Sigmoid colon (tissue), 7 donors: ENCODE data around the gene DCBLD2. TPM values are rescaled to one million over a fixed set of nuclear protein-coding genes. Genes with fewer than 3 reads are reported as not detected.

ENCODE experiments used
- DNase-seq: peaks from one replicate; pipeline ENCODE4 v3.0.0-alpha.2; 2019
- H3K27ac ChIP-seq, 4 donors: fragments of 200-600 bp; sonication (generic); one replicate each; pipeline ENCODE4 v1.5.1; 2016 to 2019; ENCODE audit warnings: mild to moderate bottlenecking in 1 of 4
- H3K27me3 ChIP-seq, 3 donors: fragments of 200-600 bp; sonication (generic); one replicate each; pipeline ENCODE4 v1.5.1; 2019; ENCODE audit warnings: mild to moderate bottlenecking in 1 of 3
- H3K36me3 ChIP-seq, 4 donors: fragments of 200-600 bp; sonication (generic); one replicate each; pipeline ENCODE4 v1.5.1; 2016 to 2019
- H3K4me1 ChIP-seq, 4 donors: fragments of 200-600 bp; sonication (generic); one replicate each; pipeline ENCODE4 v1.5.1; 2017 to 2019
- H3K4me3 ChIP-seq, 4 donors: fragments of 200-600 bp; sonication (generic); one replicate each; pipeline ENCODE4 v1.5.1; 2017 to 2019; ENCODE audit warnings: mild to moderate bottlenecking in 2 of 4, moderate library complexity in 1 of 4
- H3K9me3 ChIP-seq, 4 donors: fragments of 200-600 bp in 3 of 4; sonication (generic) in 3 of 4; one replicate each; pipeline versions ENCODE4 v1.5.1 to v1.6.1; 2013 to 2019
- EP300 ChIP-seq, 4 donors: sonication (generic); formaldehyde crosslinking; IDR thresholded peaks; one replicate each; pipeline ENCODE4 v1.6.1; 2017; ENCODE audit warnings: antibody characterized with exemption in 4 of 4
- POLR2A ChIP-seq, 2 donors: fragments of 450-650 bp; IDR thresholded peaks; one replicate each; pipeline ENCODE4 v1.6.1; 2016; ENCODE audit warnings: antibody characterized with exemption in 2 of 2, mild to moderate bottlenecking in 2 of 2, moderate library complexity in 2 of 2
- POLR2AphosphoS5 ChIP-seq, 4 donors: sonication (generic); formaldehyde crosslinking; IDR thresholded peaks; one replicate each; pipeline ENCODE4 v1.6.1; 2017; ENCODE audit warnings: antibody characterized with exemption in 4 of 4
- WGBS, 2 donors: extraction: QIAGEN DNeasy Blood & Tissue Kit; methylation state at CpG; one replicate each; pipeline ENCODE4 v1.1.7; 2013; 5-methylcytosine and 5-hydroxymethylcytosine counted together
- intact Hi-C: fragments of 100-400 bp; cut with DNase I; formaldehyde crosslinking; loops from one replicate; pipeline ENCODE4 v1.15.1; 2023
- polyA plus RNA-seq, 3 donors: library from polyadenylated mRNA; stranded (reverse); fragments of 200-250 nt; gene quantifications; one replicate each; pipeline ENCODE4 v1.2.3, GENCODE V29; 2013
- total RNA-seq, 4 donors: library from RNA; depleted of rRNA; stranded (reverse); fragments of >200 nt; gene quantifications; one replicate each; pipeline ENCODE4 v1.1.0, GENCODE V29; 2016
- TF ChIP-seq, protein P1 (sequence below), 4 experiments: fragments of 450-650 bp in 3 of 4; fragments of 200-600 bp in 1 of 4; IDR thresholded peaks; one replicate each; pipeline ENCODE4 v1.5.1; 2016 to 2019; ENCODE audit warnings: antibody characterized with exemption in 4 of 4, mild to moderate bottlenecking in 3 of 4, moderate library complexity in 2 of 4
- donor health status: healthy with polysubstance abuse.
- donor health status: Bipolar disorder and iron deficiency.
- donor health status: healthy.

Gene DCBLD2
- total and polyA plus RNA-seq, 7 donors, result 1.2 to 56.5 (median 38.8) TPM

DNA sequence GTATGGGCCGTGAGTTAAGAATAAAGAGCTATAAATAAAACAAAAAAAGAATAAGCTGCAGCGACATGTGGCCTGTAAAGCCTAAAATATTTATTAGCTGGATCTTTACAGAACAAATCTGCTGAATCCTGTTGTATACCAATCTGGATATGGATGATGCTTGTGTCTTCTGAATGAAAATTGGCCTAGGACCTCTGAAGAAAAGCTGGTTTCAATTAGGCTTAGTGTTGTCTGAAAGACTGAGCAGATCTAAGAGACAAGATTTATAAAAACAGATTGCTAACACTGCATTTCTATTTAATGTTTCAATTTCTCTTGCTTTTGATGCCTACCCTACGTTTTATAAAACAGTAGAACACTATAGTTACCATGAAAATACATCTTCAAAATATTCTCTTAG is 80.4 kb downstream of the DCBLD2 start:
- H3K9me3 ChIP-seq, result no peaks in the 10 kb centered on the region
- H3K4me3 ChIP-seq, result no peak overlapping the region
- DNase-seq, result no peak
- intact Hi-C loops, result no loop called here
- WGBS, 2 donors, result 76 to 83% methylated on average over 3 of the region's 3 CpGs
- H3K27ac ChIP-seq, result no peak overlapping the region
- peaks cover 0 to 9% (median 2%) of the 10 kb centered on the region in 4 donors for H3K4me1 ChIP-seq
- H3K36me3 ChIP-seq, result peaks cover 0 to 43% (median 0%) of the 10 kb centered on the region in 4 donors
- TF ChIP-seq, protein P1, sequence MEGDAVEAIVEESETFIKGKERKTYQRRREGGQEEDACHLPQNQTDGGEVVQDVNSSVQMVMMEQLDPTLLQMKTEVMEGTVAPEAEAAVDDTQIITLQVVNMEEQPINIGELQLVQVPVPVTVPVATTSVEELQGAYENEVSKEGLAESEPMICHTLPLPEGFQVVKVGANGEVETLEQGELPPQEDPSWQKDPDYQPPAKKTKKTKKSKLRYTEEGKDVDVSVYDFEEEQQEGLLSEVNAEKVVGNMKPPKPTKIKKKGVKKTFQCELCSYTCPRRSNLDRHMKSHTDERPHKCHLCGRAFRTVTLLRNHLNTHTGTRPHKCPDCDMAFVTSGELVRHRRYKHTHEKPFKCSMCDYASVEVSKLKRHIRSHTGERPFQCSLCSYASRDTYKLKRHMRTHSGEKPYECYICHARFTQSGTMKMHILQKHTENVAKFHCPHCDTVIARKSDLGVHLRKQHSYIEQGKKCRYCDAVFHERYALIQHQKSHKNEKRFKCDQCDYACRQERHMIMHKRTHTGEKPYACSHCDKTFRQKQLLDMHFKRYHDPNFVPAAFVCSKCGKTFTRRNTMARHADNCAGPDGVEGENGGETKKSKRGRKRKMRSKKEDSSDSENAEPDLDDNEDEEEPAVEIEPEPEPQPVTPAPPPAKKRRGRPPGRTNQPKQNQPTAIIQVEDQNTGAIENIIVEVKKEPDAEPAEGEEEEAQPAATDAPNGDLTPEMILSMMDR (IDR thresholded peaks at IDR 0.05), result no peak
- TF ChIP-seq POLR2AphosphoS5 (IDR thresholded peaks at IDR 0.05) (no peak), POLR2A (IDR thresholded peaks at IDR 0.05) (no peak), EP300 (IDR thresholded peaks at IDR 0.05) (no peak)
- H3K27me3 ChIP-seq, result no peaks in the 10 kb centered on the region

DNA sequence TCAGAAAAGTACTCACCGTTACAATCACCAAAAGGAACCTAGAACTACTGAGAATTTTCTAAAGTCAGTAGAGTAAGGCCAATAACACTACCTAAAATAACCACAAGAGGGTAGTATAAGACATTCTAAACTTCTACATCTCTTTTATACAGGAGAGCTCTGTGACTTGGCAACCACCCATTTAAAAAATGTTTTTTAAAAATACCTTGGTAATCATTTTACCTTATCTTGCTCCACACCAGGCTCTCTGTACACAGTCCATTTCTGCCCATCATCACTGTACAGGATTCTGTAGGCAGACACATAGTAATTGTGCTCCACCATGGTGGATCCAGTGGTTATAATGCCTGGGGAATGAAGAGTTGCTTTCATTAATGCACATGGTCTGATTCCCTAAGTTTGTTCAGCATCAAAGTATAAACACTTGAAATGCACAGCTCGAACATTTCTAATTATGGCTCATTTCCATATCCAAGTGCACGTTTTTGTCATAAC is 83.9 kb downstream of the DCBLD2 start:
- TF ChIP-seq POLR2AphosphoS5 (IDR thresholded peaks at IDR 0.05), result peak in 1 of 4 donors; percentile 6
- no peak for TF ChIP-seq POLR2A (IDR thresholded peaks at IDR 0.05)
- TF ChIP-seq, protein P1 (IDR thresholded peaks at IDR 0.05), result peak; percentile 47 to 80 (median 72)
- 50 to 52% methylated on average over 3 of the region's 3 CpGs for WGBS, 2 donors
- peaks cover 0 to 55% (median 0%) of the 10 kb centered on the region in 4 donors for H3K36me3 ChIP-seq
- H3K27me3 ChIP-seq, result no peaks in the 10 kb centered on the region
- H3K9me3 ChIP-seq, result no peaks in the 10 kb centered on the region
- no peak overlapping the region for H3K27ac ChIP-seq
- no peak overlapping the region for H3K4me3 ChIP-seq
- no peak for DNase-seq
- H3K4me1 ChIP-seq, result peaks cover 0 to 5% (median 0%) of the 10 kb centered on the region in 4 donors
- intact Hi-C loops, result loop anchor here (1.0 to 5.0 kb wide), 2 partner anchors 85 to 177 kb away; partner anchors contain the start of gene DCBLD2

DNA sequence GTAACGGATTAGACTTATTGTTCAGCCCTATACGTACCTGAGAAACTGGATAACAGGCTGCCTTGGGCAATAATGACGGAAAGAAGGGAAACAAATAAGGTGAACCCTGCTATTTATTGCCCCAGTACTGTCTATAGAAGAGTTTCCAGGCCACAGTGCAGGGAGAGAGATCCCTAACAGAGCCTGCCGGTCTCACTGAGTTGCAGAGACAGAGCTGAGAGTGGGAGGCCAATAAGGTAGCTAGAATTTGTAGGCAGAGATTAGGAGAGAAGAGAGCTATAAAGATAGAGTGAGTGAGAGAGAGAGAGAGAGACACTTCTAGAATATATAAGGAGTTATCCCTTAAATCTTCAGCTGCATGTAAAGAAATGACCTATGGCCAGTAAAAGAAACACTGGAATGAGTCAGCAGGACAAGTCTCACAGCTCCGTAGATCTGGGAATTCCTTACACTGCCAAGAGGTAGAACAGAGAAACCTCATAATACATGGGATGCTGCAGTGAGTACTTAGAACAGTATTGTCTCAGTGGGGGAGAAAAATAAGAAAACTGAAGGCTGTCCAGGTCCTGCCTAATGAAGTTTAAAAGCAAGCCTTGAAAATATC is 86.6 kb downstream of the DCBLD2 start:
- no peaks in the 10 kb centered on the region for H3K9me3 ChIP-seq
- no peak overlapping the region for H3K4me3 ChIP-seq
- intact Hi-C loops, result loop anchor here (5.0 kb wide), 2 partner anchors 87 to 218 kb away; partner anchors contain the start of gene DCBLD2
- peak overlapping the region in 1 of 4 donors; percentile 4 for H3K27ac ChIP-seq
- H3K36me3 ChIP-seq, result peaks cover 0 to 58% (median 2%) of the 10 kb centered on the region in 4 donors
- peaks cover 0 to 5% (median 0%) of the 10 kb centered on the region in 4 donors for H3K4me1 ChIP-seq
- DNase-seq, result no peak
- WGBS, 2 donors, result 86 to 91% methylated on average over 5 of the region's 5 CpGs
- H3K27me3 ChIP-seq, result no peaks in the 10 kb centered on the region
- TF ChIP-seq, protein P1 (IDR thresholded peaks at IDR 0.05), result no peak
- no peak for TF ChIP-seq EP300 (IDR thresholded peaks at IDR 0.05)
- TF ChIP-seq POLR2AphosphoS5 (IDR thresholded peaks at IDR 0.05), result no peak
- TF ChIP-seq POLR2A (IDR thresholded peaks at IDR 0.05), result no peak

DNA sequence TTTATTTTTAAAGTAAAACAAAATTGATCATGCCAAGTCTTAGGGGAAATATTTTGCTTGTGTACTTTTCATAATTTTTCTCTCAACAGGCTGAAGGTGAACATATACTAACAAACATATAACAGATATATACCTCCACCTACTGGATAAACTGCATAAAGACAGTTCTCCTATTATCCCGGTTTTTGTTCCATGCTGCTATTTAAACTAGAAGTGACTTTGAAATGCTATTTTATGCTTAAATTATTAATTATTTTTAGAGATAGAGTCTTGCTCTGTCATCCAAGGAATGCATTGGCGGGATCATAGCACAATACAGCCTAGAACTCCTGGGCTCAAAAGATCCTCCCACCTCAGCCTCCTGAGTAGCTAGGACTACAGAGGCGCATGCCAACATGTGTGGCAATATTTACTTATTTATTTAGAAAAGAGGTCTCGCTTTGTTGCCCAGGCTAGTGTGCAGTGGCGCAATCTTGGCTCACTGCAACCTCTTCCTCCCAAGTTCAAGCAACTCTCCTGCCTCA is 88.6 kb downstream of the DCBLD2 start:
- no peaks in the 10 kb centered on the region for H3K9me3 ChIP-seq
- TF ChIP-seq, protein P1 (IDR thresholded peaks at IDR 0.05), result peak; percentile 17 to 47 (median 36)
- no peak for TF ChIP-seq POLR2A (IDR thresholded peaks at IDR 0.05)
- WGBS, 2 donors, result 46 to 66% methylated on average over 5 of the region's 5 CpGs
- intact Hi-C loops, result loop anchor here (5.0 kb wide), 1 partner anchor 216 kb away; no protein-coding TSS in a partner anchor
- peaks cover 0 to 4% (median 0%) of the 10 kb centered on the region in 4 donors for H3K4me1 ChIP-seq
- DNase-seq, result no peak
- H3K36me3 ChIP-seq, result peaks cover 0 to 54% (median 5%) of the 10 kb centered on the region in 4 donors
- H3K27me3 ChIP-seq, result no peaks in the 10 kb centered on the region
- no peak overlapping the region for H3K27ac ChIP-seq
- no peak overlapping the region for H3K4me3 ChIP-seq
